NCI-H146 treated with DMSO at 0.1 percent for 48 hours (cell line): ENCODE results near the gene CRYBB2.
"Not testable (repeated sequence)": the region's sequence is repeated elsewhere in the genome, so short reads cannot be mapped to it uniquely, and the experiment has no call there.

Experiments used
- DNase-seq: peaks from one replicate; lab custom pipeline; 2025; ENCODE audit not compliant: unreplicated experiment; lab: John Stamatoyannopoulos, UW

The CRYBB2 gene, protein sequence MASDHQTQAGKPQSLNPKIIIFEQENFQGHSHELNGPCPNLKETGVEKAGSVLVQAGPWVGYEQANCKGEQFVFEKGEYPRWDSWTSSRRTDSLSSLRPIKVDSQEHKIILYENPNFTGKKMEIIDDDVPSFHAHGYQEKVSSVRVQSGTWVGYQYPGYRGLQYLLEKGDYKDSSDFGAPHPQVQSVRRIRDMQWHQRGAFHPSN

DNA sequence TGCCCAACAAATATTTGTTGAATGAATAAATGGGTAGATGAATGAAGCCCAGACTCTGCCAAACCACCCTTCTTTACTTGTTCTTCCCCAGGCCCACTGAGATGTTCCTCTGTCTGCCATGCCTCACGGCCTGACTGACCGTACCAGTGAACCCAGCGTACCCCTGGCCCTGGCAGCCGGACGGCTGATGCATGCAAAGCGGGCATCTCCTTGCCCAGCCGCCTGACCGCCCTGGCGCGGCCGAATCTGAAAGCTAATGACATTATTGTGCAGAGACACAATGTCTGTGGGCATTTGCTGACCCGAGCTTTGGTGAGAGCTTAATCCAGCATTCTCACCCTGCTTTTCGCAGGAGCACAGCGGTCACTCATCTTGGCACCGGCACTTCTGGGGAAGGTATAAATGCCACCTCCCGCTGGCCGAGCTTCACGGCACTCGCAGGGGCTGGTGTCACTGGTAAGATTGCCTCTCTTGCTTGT lies at the start of gene CRYBB2:
TSS of gene CRYBB2 (plus strand) at position 429 of the 479 bp plus-strand sequence. CDS start 1,791 bp downstream, outside the sequence.
- DNase-seq: no peak

DNA sequence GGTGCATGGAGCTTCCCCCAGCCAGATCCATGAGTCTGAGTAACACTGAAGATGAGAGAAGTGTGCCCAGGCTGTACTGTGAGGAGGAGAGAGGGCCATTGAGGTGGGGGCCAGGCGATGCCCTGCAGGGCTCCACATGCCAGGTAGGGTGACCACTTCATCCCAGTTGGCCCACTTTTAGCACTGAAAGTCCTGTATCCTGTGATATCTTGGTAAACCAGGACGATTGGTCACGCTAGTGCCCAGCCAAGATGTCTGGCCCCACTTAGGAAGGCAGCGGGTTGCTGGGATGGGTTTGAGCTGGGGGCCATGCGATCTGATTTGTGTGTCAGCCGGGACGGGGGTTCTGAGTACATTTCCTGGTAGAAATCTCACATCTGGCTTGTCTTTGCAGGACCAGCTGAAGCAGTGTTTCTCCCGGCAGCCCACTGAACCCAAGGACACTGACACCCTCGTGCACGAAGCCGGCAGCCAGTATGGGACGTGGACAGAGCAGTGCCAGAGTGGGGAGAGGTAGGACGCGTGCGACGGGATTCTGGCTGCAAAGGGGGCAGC lies 48.9 kb upstream of the CRYBB2 start:
- DNase-seq: no peak

DNA sequence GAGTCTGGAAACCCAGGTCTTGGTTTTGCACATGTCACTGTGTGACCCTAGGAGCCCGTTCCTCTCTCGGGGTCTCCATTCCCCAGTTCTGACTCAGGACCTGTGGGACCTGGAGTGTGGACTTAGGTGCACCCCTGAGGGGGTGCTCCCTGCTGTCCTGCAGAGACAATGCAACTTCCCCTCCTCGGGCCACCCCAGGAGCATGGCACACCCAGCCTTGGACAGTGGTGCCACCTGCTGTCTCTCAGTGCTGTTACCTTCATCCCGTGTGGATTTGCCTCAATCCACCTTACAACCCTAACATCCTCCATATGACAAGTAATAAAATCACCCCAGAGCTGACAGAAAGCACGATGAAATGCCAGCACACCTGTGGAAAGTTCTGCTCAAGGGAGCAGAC lies 47.3 kb upstream of the CRYBB2 start:
- no peak for DNase-seq

DNA sequence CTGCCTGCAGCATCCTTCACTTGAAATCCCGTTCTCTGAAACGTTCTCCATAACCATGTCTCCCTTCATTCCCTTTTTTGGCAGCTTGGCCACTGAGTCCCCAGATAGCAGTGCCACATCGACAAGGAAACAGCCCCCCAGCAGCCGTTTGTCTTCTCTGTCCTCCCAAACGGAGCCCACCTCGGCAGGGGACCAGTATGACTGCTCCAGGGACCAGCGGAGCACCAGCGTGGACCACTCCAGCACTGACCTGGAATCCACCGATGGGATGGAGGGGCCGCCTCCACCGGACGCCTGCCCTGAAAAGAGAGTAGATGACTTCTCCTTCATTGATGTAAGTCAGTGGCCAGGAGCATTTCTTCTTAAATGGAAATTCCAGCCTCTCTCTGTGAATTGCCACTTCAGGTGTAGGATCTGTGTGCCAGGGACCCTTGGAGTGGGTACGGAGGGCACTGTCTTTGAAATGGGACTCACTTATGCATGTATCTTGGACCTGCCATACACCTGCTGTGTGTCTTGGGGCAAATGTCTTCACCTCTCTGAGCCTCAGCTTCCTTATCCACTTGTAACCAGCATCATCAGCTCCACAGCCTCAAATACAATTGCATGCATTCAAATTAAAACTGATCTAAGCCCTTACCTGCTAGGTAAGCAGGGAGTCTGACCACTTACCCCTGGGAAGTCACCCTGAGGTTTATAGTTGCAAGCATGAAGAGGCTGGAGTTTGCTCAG lies 45.1 kb upstream of the CRYBB2 start:
- DNase-seq: no peak

DNA sequence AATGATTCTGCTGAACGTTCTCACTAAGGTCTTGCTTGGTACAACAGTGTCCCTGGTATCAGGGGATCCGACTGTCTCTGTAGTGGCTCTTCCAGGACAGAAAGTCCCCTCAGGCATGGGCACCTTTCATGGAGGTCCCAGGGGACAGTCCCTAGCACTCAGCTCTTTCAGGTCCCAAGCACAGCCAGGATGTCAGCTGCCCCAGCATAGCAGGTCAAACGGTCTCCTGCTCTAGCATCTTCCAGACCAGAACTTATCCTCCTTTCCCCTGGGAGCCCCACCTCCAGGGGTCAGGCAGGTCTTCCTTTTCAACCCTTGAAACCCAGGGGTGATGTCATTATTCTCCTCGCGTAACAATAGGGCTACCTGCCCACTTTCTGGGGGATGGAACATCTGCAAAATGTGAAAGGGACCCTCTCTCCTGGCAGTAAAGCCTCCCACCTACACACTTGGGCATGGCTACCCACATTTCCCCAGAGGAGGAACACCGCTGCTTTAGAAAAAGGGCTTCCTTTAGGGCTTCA lies 44.5 kb upstream of the CRYBB2 start:
- DNase-seq: no peak

DNA sequence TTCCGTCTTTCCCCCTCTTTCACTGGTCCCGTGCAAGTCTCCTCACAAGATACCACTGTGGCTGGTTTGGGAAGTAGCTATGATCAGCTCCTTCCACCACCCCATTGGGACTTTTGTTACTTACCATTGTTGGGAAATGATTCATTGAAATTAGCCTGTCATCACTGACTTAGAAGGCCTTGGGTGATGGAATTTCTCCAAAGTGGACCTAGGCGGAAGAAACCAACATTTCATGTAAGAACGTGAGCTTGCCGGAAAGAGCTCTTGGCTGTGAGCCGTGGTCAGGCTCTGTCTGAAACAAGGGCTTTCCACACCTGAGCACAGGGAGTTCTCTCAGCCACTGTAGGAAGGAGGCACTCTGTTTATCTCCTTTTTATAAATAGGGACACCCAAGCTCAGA lies 43.3 kb upstream of the CRYBB2 start:
- DNase-seq: no peak

DNA sequence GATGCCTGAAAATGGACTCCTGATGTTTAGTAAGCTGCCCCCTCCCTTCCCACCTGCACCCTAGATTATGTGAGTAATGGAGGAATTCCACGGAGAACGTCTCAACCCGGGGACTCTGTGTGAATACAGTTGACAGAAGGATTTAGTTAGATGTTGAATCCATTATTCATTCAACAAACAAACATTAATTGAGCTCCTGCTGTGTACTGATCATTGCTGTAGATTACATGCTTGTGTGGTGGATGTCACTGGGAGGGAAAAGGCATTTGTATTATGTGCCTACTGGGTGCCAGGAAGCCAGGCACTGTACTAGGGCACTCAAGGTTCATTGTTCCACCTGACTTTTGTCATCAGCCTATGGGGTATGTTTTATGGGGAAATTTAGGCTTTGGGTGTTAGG lies 42.6 kb upstream of the CRYBB2 start:
- no peak for DNase-seq

DNA sequence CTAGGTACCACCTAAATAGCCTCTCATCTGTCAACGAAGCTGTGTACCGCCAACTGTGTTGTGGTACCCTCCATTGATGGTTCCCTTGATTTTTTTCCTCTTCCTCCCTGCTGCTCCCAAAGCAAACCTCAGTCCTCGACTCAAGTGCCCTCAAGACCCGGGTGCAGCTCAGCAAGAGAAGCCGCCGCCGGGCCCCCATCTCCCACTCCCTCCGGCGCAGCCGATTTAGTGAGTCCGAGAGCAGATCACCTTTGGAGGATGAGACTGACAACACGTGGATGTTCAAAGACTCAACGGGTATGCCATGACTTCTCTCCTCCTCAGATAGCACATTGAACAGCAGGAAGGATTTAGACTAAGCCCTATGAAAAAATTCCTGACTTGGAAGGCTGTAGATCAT lies 42.2 kb upstream of the CRYBB2 start:
- no peak for DNase-seq

DNA sequence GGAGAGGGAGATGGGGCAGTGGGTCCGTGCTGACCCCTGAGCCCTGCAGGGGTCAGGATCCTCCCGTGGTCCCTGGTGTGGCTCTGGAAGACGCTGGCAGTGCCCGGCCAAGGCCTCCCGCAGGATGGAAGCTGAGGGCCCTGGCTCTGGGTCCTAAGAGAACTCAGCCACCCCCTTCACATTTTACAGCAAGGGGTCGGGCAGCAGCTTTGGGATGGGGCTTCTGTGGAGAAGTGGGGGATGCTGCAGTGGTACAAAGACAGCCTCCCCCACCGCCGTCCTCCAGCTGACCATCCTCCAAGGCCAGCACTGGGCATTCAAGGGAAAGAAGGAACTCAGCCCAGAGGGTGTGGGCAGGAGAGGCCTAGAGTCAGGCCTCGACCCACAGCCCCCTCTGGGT lies 41.5 kb upstream of the CRYBB2 start:
- no peak for DNase-seq

DNA sequence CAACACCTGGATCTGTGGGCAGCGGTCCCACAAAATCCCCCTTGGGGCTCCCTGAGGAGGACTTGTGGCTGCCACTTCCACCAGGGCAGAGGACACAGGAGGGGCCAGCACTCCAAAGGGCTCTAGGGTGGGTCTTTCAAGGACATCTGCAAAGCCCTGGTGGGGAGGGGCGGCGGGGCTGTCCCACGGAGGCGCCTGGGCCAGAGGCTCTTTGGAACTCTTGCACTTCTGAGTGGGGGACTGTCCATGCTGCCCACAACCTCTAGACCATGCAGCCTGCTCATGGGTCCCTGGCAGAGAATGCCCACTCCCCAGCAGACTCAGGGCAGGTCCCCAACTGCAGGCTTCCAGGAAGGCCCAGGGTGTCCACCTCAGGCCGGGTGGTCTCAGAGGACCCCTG lies 41.1 kb upstream of the CRYBB2 start:
- not testable (repeated sequence) for DNase-seq

DNA sequence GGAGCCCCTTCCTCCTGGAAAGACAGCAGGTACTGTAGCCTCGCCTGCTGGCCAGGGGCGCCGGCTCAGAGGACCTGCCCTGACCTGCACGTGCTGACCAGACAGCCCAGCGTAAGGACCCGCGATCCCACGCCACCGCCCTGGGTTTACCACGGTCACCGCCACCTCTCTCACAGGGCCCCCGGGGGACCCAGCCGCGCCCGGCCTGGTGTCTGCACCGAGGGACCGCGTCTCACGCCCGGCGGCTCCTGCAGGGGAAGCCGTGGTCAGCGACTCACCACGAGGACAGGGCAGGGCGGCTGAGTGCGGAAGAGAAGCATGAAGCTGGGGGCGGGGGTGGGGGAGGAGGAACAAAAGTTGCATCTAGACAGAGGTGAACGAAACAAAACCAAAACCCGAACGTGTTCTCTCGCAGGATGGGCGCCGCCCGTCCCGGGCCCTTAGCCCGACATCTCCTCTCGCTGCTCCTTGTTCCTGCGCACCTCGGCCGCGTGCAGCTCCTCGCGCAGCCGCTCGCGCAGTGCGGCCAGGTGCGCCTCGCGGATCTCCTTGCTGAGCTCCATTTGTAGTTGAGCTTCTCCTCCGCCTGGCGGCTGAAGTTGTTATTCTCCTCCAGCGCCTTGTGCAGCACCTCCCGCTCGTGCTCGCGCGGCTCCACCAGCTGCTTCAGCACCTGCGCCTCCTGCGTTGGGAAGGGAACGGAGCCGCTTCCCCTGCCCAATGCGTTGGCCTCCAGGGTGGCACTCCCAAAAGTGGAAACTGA lies 40.4 kb upstream of the CRYBB2 start:
- DNase-seq: not testable (repeated sequence)

DNA sequence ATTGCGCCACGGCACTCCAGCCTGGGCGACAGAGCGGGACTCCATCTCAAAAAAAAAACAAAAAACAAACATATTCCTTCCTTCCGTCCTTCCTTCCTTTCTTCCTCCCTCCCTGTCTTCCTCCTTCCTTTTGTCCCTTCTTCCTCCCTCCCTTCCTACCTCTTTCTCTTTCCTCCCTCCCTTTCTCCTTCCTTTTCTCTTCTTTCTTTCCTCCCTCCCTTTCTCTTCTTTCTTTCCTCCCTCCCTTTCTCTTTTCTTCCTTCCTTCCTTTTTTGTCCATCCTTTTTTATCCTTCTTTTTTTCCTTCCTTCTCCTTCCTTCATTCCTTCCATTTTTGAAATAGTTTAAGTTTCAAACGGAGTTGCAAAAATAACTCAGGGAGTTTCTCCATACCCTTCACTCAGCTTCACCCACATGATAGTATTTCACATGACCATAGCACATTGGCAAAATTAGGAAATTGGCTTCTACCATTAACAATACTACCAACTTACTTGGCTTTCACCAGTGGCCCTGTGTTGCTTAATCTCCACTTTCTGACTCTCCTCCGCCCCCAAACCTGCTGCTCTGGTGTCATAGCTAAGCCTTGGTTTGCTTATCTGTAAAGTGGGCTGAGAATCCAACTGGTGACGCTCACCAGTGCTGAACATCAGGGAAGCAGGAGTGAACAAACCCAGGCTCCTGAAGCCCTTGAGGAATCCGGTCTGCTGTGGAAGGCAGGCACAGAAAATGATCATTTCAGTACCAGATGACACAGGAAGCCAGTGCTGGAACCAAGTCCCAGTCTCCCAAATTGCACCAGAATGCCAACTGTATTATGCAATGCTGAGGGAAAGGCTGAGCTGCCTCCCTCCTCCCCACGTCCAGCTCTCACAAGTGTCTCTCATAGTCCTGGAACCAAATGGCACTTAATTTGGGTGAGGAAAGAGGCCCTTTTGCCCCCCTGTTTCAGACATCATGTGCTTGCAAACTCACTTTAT lies 37.0 kb upstream of the CRYBB2 start:
- no peak for DNase-seq

DNA sequence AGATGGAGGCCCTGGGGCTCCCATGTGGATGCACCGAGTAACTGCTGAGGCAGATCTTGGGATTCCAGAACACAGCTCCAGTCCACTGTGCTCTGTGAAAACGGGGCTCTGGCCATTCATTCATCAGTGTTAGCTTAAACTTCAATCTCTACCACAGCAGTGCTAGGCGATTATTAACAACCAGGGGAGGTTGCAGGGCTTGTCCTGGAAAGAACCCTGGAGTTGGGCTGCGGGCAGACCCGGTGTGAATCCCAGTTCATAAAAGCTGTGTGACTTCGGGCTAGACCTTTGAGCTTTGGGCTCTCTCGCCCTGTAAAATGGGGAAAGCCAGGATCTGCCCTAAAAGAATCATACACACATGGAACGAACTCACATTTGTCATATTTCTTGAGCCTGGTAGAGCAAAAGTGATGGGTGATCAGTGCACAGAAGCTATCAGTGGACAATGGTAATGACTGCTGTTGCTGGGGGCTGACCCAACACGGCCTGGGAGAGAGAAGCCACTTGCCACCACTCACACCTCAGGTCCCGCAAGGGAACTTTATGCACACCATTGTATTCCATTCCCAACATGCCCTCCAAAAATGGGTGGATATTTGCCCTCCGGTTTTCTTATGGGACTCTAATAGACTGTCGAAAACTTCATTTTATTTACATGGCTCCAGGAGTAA lies 35.4 kb upstream of the CRYBB2 start:
- DNase-seq: no peak

DNA sequence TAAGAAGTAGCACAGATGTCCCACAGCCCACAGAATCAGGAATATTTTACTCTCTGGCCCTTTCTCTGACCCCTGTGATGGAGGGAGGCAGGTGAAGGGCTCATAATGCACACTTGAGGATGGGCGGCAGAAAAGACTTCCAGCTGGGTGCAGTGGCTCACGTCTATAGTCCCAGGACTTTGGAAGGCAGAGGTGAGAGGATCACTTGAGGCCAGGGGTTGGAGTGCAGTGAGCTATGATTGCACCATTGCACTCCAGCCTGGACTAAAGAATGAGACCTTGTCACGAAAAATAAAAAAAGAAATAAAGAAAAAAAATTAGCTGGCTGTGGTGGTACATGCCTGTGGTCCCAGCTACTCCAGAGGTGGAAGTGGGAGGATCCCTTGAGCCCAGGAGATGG lies 33.3 kb upstream of the CRYBB2 start:
- no peak for DNase-seq

DNA sequence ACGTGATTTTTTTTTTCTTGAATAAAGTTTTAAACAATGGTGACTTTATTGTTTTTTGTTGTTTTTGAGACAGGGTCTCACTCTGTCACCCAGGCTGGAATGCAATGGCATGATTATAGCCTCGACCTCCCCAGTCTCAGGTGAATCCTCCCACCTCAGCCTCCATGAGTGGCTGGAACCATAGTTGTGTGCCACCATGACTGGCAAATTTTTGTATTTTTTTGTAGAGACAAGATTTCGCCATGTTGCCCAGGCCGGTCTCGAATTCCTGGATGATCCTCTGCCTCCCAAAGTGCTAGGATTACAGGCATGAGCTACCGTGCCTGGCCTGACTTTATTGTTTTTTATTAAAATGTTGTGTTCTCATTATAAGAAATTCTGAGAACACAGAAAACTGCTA lies 32.0 kb upstream of the CRYBB2 start:
- DNase-seq: no peak

DNA sequence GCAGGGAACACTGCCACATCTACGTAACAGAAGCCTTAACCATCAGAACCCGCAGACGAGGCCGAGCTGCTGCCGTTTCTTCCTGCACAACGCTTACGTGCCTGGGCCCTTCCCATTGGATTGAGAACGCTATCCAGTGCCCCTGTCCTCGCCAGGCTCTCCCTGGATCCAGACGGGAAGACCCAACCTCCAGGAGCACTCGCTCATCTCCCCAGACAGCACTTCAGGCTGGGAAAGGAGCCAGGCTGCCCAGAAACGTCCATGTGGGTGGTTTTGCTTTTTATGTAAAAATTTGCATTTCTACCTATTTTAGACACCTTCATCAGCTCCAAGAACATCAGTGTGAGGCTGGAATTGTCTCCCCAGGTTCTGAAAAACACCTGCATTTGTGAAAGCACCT lies 27.0 kb upstream of the CRYBB2 start:
- DNase-seq: no peak

DNA sequence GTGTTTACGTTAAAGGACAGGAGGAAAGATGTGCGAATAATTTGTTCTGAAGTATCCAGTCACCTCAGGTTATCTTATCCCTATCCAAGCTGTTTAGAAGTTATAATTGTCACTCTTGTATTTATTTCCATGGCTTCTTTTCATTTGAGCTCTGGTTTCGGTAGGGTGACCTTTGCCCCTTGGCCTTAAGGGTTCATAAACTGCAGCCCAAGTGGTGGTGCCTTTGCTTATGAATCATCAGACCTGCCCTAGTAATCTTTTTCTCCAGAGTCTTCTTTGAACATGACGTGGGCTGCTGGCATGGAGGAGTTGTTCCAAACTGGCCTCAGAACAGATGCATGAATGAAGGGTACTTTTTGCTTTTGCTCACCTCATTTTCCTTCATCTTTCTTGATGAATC lies 26.3 kb upstream of the CRYBB2 start:
- no peak for DNase-seq

DNA sequence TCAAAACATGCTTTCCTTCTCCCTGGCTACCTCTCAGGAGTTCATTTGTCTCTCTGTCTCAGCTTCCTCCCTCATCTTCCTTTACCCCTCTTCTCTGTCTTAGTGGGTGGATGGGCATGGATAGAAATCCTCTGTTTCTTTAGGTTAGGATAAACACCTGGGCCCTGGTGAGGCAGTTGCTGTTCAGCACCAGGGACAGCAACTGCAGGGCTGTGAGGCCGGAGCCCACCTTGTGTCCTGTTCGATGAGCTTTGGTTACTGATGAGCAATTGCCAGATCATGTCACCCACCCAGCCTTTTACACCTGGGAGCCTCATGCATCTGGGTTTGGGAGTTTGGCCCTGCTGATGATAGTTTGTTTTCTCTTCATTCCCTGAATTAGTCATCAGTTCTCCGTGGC lies 25.9 kb upstream of the CRYBB2 start:
- DNase-seq: no peak

DNA sequence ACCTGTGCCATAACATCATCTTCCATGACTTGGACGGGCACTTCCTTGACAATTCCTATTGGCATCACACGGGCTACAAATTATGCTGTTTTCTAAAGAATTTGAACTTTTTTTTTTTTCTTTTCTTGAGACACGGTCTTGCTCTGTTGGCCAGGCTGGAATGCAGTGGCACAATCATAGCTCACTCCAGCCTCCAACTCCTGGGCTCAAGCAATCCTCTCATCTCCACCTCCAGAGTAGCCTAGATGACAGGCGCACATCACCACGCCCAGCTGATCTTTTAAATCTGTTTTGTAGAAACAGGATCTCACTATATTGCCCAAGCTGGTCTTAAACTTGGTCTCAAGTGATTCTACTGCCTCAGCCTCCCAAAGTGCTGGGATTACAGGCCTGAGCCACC lies 23.1 kb upstream of the CRYBB2 start:
- DNase-seq: no peak

DNA sequence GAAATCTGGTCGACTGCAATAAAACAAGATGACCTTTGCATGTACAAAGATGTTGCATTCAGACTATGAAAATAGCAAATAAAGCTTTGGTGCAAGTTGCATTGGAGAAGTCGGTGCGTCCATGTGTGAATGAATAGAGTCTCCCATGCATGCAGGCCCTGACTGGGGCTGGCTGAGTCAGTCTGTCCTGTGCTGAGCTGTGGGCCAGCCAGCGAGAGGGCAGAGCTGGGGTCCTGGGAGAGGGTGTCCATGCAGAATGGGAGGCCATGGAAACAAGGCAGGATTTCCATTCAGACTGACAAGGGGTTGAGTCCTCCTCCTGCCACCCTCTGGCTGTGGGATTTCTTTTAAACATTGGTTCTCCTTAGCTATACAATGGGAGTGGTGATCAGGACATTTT lies 22.1 kb upstream of the CRYBB2 start:
- DNase-seq: no peak
